Globus pallidus (tissue), 1 donor: ENCODE data around the gene NCLN.
"Not testable (repeated sequence)": the region's sequence is repeated elsewhere in the genome, so short reads cannot be mapped to it uniquely, and the experiment has no call there.

Experiments
- DNase-seq: peaks from one replicate; pipeline ENCODE4 v3.0.0-alpha.2; 2015; ENCODE audit warnings: low spot score

NCLN gene

DNA sequence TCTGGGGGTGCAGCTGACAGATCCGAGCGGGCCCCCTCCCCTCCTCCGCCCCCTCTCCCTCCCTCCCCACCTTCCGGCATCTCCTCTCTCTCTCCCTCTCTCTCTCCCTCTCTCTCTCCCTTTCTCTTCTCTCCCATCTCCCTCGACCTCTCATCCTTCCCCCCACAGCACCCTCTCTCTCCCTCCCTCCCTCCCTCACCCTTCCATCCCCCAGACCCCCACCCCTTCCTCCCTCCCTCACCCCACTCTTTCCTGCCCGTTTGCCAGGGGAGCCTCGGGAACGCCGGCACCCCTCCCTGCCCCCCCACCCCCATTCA lies 39.4 kb downstream of the NCLN start:
- no peak for DNase-seq

DNA sequence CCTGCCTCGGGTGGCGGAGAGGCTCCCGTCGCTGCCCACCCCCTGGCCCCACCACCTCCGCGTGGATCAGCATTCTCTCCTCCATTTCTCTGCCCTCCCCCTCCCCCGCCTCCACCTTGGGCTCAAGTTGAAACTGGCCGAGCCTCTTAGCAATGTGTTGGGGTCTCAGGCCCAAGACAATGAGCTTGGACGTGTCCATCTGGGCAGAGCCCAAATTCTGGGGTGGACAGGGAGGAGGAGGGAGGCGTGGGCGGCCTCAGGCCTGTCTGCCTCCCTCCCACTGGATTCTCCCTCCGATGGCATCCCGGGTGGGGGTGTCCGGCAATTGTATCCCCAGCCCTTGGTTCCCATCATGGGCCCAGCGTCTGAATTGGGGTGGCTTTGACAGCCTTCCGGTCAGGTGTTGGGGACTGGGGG lies 40.0 kb downstream of the NCLN start:
- DNase-seq: no peak

DNA sequence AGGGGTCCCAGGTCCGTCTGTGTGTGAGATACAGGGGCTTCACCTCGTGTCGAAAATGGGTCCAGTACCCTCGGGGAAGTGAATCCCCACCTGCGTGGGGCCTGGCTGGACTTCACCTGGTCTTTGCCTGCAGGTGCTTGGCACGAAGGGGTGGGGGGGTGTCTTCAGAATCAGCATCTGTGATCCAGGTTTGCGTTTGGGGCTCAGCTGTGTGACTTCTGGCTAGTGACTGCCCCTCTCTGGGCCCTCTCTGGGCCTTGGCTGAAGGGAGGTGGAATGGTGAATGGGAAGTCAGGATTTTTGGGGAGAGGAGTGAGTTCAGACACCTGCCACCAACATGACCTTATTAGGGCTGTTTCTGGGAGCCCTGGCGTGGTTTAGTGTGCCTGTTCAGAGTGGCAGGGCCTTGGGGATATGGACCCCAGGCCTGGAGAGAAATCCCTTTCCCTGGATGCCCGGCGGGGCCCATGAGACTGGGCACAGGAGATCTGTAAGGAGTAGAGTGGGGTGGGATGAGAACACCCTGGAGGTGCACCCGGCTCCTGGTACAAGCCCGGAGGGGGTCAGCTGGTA lies 41.4 kb downstream of the NCLN start:
- no peak for DNase-seq

DNA sequence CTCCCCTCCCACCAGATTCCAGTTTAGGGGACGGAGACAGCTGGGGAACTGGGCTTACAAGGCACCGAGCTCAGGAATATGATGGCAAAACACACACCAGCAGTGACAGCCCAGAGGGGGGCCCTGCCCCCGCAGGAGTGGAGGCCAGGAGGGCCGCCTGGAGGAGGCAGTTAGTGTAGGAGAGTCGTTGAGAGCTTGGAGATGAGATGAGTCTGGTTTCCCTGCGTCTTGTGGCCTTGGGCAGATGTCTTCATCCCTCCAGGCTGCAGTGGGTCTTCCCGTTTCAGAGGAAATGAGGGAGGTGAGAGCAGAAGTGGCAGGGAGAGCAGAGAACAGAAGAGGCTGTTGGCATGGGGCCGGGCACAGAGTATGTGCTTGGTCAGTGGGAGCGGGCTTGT lies 43.6 kb downstream of the NCLN start:
- no peak for DNase-seq

DNA sequence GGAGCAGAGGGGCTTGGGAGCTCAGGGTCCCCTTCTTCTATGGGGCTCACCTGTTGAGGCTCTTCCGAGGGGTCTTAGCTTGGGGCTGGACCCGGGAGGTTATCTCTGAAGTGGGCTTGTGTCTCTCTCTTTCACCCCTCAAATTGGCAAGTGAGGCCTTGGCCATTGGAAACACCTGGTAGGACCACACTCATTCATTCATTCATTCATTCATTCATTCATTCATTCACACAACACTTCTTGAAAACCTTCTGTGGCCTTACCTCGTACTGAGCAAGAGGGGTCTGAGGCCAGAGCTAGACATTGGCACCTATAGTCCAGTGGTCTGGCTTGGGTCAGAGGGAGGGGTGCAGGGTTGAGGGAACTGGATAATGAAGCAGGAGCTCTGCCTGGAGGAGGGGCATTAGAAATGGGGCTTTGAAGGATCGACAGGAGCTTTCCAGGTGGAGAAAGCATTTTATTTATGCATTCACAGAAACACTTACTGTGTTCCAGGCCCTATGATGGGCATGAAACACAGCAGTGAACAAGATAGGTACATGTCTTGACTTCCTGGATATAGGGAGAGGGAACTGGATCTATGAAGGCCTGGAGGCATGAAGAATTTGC lies 44.3 kb downstream of the NCLN start:
- no peak for DNase-seq

DNA sequence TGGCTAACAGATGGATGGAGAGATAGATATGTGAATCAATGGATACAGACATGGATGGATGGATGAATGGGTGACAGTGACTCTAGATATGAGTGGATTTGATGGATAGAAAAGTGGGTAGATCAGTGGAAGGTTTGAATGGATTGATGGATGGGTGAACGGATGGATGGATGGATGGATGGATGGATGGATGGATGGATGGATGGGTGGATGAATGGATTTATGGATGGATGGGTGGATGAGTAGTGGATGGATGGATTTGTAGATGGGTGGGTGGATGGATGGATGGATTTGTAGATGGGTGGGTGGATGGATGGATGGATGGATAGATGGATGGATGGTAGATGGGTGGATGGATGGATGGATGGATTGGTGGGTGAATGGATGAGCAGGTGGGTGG lies 45.6 kb downstream of the NCLN start:
- no peak for DNase-seq

DNA sequence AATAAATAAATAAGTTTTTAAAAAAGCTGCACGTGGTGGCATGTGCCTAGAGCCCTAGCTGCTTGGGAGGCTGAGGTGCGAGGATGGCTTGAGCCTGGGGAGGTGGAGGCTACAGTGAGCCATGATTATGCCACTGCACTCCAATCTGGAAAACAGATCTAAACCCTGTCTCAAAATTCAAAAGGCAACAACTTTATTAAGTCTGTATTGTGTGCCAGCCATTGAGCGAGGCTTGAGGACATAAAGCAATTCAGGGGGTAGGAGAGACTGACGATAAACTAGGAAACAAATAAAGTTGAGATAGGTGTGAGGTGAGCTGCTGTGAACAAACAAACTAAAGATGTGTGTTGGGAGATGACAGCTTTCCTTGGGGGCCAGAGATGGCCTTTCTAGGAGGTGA lies 47.4 kb downstream of the NCLN start:
- DNase-seq: no peak

DNA sequence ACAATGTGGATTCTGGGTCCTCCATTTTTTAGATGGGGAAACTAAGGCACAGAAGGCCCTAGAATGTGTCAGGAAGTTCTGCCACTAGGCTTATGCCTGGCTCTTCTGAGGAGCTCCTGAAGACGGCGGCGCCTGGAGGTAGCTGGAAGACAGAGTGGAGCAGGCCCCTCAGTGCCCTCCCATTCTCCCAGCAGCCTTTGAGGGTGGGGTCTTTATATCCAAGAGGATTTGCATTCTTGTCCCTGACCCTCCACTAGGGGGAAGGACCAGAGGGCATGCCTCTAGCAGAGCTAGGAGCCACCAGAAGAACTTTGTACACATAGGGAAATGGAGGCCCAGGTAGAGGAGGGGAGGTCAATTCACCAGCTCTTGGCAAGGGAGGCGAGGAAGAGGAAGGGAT lies 48.1 kb downstream of the NCLN start:
- DNase-seq: no peak

DNA sequence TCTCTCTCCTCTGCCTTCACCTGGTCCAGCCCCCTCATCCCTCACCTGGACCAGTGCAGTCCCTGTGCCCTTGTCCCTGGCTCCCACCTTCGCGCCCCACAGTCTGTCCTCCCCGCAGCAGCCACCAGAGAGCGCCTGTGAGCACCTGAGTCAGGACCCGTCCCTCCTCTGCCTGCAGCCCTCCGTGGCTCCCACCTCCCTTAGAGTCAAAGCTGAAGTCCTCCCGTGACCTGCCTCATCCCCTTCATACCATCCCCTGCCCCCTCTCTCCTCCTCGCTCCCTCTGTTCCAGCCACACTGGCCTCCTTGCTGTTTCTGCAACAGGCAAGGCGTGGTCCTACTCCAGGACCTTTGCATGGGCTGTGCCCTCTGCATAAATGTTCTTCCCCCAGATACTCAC lies 49.1 kb downstream of the NCLN start:
- no peak for DNase-seq

DNA sequence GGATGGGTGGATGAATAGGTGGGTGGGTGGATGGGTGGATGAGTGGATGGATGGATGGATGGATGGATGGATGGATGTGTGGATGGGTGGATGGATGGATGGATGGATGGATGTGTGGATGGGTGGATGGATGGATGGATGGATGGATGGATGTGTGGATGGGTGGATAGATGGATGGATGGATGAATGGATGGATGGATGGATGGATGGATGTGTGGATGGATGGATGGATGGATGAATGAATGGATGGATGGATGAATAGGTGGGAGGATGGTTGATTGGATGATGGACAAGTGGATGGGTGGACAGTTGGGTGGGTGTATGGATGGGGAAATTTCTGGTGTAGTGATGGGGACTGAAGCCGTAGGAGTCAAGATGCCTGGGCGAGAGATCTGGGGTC lies 49.9 kb downstream of the NCLN start:
- DNase-seq: not testable (repeated sequence)

DNA sequence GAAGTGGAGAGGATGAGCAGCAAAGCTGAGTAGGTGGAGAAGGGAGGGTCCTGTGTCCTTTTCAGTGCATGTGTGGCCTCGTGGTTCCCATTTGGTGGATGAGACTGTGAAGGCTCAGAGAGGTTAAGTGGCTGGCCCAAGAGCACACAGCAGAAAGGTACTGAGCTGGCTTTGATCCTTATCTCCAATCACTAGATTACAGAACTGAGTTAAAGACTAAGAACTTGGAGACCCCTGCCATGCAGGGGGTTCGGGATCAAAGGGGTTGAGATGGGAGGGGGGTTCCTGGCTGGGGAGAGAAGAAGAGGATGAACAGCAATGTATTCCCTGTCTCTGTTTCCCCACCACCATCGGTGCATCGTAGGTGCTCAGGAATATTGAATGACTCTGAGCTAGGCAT lies 50.5 kb downstream of the NCLN start:
- DNase-seq: no peak

DNA sequence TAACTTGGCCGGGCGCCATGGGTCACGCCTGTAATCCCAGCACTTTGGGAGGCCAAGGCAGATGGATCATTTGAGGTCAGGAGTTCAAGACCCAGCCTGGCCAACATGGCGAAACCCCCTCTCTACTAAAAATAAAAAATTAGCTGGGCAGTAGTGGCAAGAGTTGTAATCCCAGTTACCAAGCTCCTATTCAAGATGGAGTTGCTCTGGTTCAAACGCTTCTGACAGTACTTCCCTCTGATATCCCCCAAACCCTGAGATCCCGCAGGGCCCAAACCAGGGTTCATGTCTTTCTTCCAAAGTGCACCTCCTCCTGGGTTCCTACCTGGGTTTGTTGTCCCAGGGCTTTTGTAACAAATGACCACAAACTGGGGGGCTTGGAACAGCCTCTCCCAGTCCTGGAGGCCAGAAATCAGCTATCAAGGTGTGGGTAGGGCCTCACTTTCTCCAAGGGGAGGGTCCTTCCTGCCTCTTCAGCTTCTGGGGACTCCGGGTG lies 52.4 kb downstream of the NCLN start:
- no peak for DNase-seq

DNA sequence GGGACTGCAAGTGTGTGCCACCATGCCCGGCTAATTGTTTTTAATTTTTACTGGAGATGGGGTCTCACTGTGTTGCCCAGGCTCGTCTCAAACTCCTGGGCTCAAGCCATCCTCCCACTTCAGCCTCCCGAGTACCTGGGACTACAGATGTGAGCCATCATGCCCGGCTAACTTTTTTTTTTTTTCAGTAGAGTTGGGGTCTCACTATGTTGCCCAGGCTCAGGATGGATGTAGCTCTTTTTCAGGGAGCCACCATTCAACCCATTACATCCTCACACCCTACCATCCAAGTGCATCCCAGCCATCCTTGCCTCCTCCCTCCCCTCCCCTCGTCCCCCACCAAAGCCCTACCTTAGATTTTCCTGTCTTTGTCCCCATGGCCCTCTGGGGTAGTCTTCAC lies 53.6 kb downstream of the NCLN start:
- DNase-seq: no peak

DNA sequence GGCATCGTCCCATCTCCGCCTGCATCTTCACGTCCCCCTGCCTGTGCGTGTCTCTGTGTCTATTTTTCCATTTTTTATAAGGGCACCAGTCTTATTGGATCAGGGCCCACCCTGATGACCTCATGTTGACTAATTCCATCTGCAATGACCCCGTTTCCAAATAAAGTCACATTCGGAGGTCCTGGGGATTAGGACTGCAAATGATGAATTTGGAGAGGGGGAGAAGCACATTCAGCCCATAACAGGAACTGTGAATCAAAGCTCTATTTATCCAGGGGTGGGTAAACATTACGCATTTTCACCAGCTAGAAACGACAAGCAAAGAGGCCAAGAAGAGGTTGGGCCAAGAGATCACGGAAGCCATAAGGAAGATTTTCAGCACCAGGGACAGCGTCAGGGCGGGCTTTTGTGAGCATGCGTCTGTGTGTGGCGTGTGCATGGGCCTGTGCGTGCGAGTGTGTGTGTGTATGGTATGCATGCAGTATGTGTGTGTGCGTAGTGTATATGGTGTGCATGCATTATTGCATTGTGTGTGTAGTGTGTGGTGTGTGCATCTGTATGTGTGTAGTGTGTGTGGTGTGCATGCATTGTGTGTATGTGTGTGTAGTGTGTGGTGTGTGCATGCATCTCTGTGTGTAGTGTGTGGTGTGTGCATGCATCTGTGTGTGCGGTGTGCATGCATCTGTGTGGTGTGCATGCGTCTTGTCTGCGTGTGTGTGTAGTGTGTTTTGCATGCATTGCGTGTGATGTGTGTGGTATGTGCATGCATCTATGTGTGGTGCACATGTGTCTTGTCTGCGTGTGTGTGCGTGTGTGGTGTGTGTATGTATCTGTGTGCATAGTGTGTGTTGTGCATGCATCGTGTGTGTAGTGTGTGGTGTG lies 58.3 kb downstream of the NCLN start:
- DNase-seq: no peak

DNA sequence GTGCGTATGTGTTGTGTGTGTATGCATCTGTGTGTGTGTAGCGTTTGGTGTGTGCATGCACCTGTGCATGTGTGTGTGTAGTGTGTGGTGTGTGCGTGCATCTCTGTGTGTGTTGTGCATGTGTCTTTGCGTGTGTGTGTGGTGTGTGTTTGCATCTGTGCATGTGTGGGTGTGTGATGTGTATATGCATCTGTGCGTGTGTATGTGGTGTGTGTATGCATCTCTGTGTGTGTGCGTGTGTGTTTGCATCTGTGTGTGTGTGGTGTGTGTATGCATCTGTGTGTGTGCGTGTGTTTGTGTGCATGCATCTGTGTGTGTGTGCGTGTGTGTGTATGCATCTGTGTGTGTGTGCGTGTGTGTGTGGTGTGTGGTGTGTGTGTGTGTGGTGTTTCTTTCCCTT lies 59.3 kb downstream of the NCLN start:
- DNase-seq: no peak

DNA sequence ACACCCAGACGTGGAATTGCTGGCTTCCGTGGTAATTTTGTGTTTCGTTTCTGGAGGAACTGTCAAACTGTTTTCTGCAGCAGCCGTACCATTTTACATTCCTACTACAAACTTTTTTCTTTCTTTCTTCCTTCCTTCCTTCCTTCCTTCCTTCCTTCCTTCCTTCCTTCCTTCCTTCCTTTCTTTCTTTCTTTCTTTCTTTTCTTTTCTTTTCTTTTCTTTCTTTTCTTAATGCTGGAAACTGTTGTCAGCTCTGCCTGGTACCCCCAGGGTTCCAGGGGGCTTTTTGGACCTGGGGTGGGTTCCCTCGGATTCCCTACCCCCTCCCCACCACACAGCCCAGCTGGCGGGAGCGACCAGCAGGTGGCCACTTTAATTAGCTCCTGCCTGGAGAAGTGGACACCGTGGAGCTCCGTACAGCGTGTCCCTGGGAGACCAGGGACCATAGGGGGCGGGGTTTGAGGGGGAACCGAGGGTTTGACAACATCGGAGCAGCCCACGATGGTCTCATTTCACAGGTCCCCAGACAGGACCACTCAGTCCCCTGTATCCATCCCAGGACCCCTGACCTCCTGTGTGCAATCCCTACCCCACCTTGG lies 63.1 kb downstream of the NCLN start:
- no peak for DNase-seq

DNA sequence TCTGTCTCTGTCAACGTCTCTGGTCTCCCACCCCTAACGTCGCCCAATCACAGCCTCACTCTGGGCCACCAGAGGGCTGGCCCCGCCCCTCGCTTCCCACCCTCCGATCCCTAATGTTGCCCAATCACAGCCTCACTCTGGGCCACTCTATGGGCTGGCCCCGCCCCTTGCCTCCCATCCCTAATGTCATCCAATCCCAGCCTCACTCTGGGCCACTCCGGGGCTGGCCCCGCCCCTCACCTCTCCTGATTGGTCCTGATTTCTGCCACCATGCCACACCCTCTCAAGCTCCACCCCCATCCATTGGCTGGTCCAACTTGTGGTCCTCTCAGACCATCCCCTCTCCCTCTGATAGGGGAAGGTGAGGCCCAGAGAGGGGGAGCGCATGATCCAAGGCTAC lies 63.7 kb downstream of the NCLN start:
- no peak for DNase-seq

DNA sequence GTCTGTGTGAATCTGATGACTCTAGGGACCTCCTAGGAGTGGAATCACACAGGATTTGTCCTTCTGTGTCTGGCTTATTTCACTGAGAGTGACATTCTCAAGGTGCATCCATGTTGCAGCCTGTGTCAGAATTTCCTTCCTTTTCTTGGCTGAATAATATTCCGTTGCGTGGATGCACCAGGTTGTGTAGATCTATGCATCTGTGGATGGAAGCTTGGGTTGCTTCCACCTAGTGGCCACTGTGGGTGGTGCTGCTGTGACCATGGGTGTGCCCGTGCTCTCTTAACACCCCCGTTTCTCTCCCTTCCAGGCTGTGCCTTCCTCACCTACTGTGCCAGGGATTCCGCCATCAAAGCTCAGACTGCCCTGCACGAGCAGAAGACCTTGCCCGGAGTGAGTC lies 64.9 kb downstream of the NCLN start:
- DNase-seq: no peak

DNA sequence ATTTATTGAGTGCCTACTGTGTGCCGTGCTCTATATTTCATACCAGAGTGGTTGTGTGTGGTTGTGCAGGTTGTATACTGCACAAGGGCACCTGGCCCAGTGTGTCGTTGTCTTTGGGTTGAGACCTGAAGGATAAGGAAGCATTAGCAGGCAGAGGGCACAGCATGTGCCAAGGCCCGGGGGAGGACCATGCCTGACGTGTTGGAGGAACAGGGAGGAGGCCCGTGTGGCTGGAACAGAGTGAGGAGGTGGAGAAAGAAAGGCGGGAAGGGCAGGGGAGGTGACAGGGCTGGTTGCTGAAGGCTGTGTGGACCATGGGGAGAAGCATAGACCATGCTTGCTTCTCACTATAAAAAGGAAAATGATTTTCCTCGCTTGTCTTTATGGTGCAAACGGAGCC lies 65.5 kb downstream of the NCLN start:
- no peak for DNase-seq

DNA sequence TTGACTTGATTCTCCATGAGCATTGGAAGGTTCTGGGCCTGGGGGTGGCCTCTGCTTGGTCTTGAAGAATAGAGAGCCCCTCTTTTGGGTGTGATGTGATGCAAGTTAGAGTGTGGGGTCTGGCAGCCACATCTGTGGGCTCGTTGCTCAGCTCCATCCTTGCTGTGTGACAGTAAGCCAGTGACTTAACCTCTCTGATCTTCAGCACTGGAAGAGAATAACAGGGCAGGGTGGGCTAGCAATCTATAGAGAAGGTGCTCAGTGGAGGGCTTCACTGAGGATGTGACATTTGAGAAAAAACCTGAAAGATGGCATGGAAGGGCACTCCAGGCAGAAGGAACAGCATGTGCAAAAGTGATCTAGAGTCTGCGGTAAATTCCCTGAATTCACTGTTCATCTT lies 66.9 kb downstream of the NCLN start:
- DNase-seq: no peak

DNA sequence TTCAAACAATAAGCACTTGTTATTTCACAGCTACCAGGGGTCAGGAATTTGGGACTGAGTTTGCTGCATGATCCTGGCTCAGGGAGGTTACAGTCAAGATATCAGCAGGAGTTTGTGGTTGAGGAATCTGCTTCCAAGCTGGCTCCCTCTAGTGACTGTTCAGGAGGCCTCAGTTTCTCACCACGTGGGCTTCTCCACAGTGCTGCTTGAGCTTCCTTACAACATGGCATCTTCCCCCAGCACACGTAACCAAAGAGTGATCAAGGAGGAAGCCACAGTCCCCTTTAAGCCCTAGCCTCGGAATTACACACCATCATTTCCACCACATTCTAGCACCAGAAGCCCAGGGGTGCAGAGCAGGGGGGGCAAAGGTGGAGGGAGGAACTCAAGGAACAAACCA lies 67.5 kb downstream of the NCLN start:
- no peak for DNase-seq

DNA sequence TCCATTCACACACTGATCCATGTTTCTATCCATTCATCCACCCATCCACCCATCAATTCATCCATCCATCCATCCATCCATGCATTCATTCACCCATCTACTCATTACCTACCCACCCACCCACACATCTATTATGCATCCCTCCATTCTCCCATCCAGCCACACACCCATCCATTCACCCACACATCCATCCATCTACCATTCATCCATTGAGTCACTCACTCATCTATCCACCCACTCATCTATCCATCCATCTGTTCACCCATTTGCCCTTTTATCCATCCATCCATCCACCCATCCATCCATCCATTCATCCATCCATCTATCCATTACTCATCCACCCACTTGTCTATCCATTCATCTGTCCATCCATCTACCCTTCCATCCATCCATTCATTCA lies 68.8 kb downstream of the NCLN start:
- DNase-seq: no peak

DNA sequence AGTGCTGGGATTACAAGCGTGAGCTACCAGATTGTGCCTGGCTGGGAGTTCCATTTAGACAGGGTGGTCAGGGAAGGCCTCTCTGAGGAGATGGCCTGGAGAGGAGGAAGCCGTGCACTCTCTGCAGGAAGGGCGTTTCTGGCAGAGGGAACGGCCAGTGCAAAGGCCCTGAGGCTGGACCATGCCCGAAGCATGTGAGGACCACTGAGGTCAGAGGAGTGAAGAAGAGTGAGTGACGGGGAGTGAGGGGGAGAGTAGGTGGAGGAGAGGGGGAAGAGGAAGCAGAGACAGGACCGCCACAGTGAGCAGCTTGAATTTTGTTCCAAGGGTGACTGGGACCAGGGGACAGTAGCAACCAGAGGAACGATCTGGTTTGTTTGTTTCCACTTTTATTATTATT lies 71.3 kb downstream of the NCLN start:
- no peak for DNase-seq
